ENCODE results near the gene CPNE4.

Gene CPNE4

GRCh38 chr3:131795390-131796090 lies 239.3 kb downstream of the CPNE4 start:
- Histone ChIP-seq H3K9me2 (replicated peaks; ENCODE audit: insufficient read depth, low read length) (no peaks in the 10 kb centered on the region), H3K27me3 (replicated peaks; ENCODE audit: insufficient read depth, low read length) (peaks cover 8% of the 10 kb centered on the region; the same call in 1 of the 2 replicates), H3F3A (ENCODE audit: insufficient read depth, low read length) (peaks cover 25% of the 10 kb centered on the region), H3K36me3 (replicated peaks; ENCODE audit: insufficient read depth, low read length) (no peaks in the 10 kb centered on the region), H3K4me3 (ENCODE audit: low read length) (no peak overlapping the region), H3K4me1 (ENCODE audit: low read length) (peaks cover 32% of the 10 kb centered on the region), H2AFZ (ENCODE audit: low read length) (no peak overlapping the region), H3K9ac (ENCODE audit: low read length) (no peak overlapping the region), H3K4me2 (ENCODE audit: low read depth, low read length) (peak overlapping the region; percentile 48), H3K79me2 (ENCODE audit: low read length) (no peaks in the 10 kb centered on the region), H3K27ac (ENCODE audit: low read length) (no peak overlapping the region), H4K20me1 (ENCODE audit: insufficient read depth, low read length) (peaks cover 4% of the 10 kb centered on the region; the same call in 1 of the 2 replicates), H3K9me3 (replicated peaks; ENCODE audit: insufficient read depth, low read length) (no peaks in the 10 kb centered on the region)
- DNase-seq: peak; percentile 74
- TF ChIP-seq EZH2phosphoT487 (IDR thresholded peaks at IDR 0.05; ENCODE audit: low read length): no peak

GRCh38 chr3:131794766-131795388 lies 239.9 kb downstream of the CPNE4 start:
- peaks cover 25% of the 10 kb centered on the region for H3F3A ChIP-seq (ENCODE audit: insufficient read depth, low read length)
- no peak overlapping the region for H3K9ac ChIP-seq (ENCODE audit: low read length)
- TF ChIP-seq EZH2 (optimal IDR thresholded peaks at IDR 0.05; ENCODE audit: low read depth, low read length) (no peak), CTCF (IDR thresholded peaks at IDR 0.05; ENCODE audit: low read length) (peak; percentile 93), EZH2phosphoT487 (IDR thresholded peaks at IDR 0.05; ENCODE audit: low read length) (no peak)
- H3K79me2 ChIP-seq (ENCODE audit: low read length): no peaks in the 10 kb centered on the region
- H4K20me1 ChIP-seq (ENCODE audit: insufficient read depth, low read length): peaks cover 4% of the 10 kb centered on the region; the same call in 1 of the 2 replicates
- no peaks in the 10 kb centered on the region for H3K9me3 ChIP-seq (replicated peaks; ENCODE audit: insufficient read depth, low read length)
- H3K4me2 ChIP-seq (ENCODE audit: low read depth, low read length): peak overlapping the region; percentile 48
- H3K36me3 ChIP-seq (replicated peaks; ENCODE audit: insufficient read depth, low read length): no peaks in the 10 kb centered on the region
- H3K4me1 ChIP-seq (ENCODE audit: low read length): peaks cover 32% of the 10 kb centered on the region
- H3K9me2 ChIP-seq (replicated peaks; ENCODE audit: insufficient read depth, low read length): no peaks in the 10 kb centered on the region
- peak; percentile 66 for DNase-seq
- no peak overlapping the region for H3K4me3 ChIP-seq (ENCODE audit: low read length)
- H2AFZ ChIP-seq (ENCODE audit: low read length): no peak overlapping the region
- no peak overlapping the region for H3K27ac ChIP-seq (ENCODE audit: low read length)
- H3K27me3 ChIP-seq (replicated peaks; ENCODE audit: insufficient read depth, low read length): peaks cover 8% of the 10 kb centered on the region; the same call in 1 of the 2 replicates

- no peak overlapping the region for H3K27ac ChIP-seq (ENCODE audit: low read length)
- H3K36me3 ChIP-seq (replicated peaks; ENCODE audit: insufficient read depth, low read length): no peaks in the 10 kb centered on the region
- no peak overlapping the region for H3K4me3 ChIP-seq (ENCODE audit: low read length)
- no peak for TF ChIP-seq EZH2phosphoT487 (IDR thresholded peaks at IDR 0.05; ENCODE audit: low read length)
- TF ChIP-seq EZH2 (optimal IDR thresholded peaks at IDR 0.05; ENCODE audit: low read depth, low read length): no peak
- TF ChIP-seq CTCF (IDR thresholded peaks at IDR 0.05; ENCODE audit: low read length): no peak
- no peaks in the 10 kb centered on the region for H3K9me2 ChIP-seq (replicated peaks; ENCODE audit: insufficient read depth, low read length)
- peaks cover 8% of the 10 kb centered on the region; the same call in 1 of the 2 replicates for H3K27me3 ChIP-seq (replicated peaks; ENCODE audit: insufficient read depth, low read length)
- H3K79me2 ChIP-seq (ENCODE audit: low read length): no peaks in the 10 kb centered on the region
- no peak for DNase-seq
- H2AFZ ChIP-seq (ENCODE audit: low read length): no peak overlapping the region
- H3K4me1 ChIP-seq (ENCODE audit: low read length): peaks cover 32% of the 10 kb centered on the region
- no peak overlapping the region for H3K9ac ChIP-seq (ENCODE audit: low read length)
- peaks cover 4% of the 10 kb centered on the region; the same call in 1 of the 2 replicates for H4K20me1 ChIP-seq (ENCODE audit: insufficient read depth, low read length)
- peaks cover 25% of the 10 kb centered on the region for H3F3A ChIP-seq (ENCODE audit: insufficient read depth, low read length)
- H3K9me3 ChIP-seq (replicated peaks; ENCODE audit: insufficient read depth, low read length): no peaks in the 10 kb centered on the region
- no peak overlapping the region for H3K4me2 ChIP-seq (ENCODE audit: low read depth, low read length)
These were observed 240.9 kb downstream of the CPNE4 start for GRCh38 chr3:131793870-131794269.
